ENCODE results near the gene RPAP3.
"Not testable (repeated sequence)": the region's sequence is repeated elsewhere in the genome, so short reads cannot be mapped to it uniquely, and the experiment has no call there.

The RPAP3 gene

GRCh38 chr12:47689215-47689614 lies 16.6 kb downstream of the RPAP3 start:
- no peak for DNase-seq (ENCODE audit: extremely low read depth in 1 of 2, low read depth in 1 of 2)

GRCh38 chr12:47687636-47688035 lies 18.2 kb downstream of the RPAP3 start:
- DNase-seq (ENCODE audit: extremely low read depth in 1 of 2, low read depth in 1 of 2): no peak

GRCh38 chr12:47686645-47687240 lies 19.1 kb downstream of the RPAP3 start:
- DNase-seq (ENCODE audit: extremely low read depth in 1 of 2, low read depth in 1 of 2): no peak

GRCh38 chr12:47679785-47680184 lies 26.0 kb downstream of the RPAP3 start:
- no peak for DNase-seq (ENCODE audit: extremely low read depth in 1 of 2, low read depth in 1 of 2)

- no peak for DNase-seq (ENCODE audit: extremely low read depth in 1 of 2, low read depth in 1 of 2)
Measured at GRCh38 chr12:47672068-47672467, 33.8 kb downstream of the RPAP3 start.

GRCh38 chr12:47667935-47668334 lies 37.9 kb downstream of the RPAP3 start:
- DNase-seq (ENCODE audit: extremely low read depth in 1 of 2, low read depth in 1 of 2): not testable (repeated sequence)

GRCh38 chr12:47652521-47653234 lies 53.2 kb downstream of the RPAP3 start:
- no peak for DNase-seq (ENCODE audit: extremely low read depth in 1 of 2, low read depth in 1 of 2)

- DNase-seq (ENCODE audit: extremely low read depth in 1 of 2, low read depth in 1 of 2): no peak
Measured at GRCh38 chr12:47651368-47652254, 54.2 kb downstream of the RPAP3 start.

GRCh38 chr12:47650469-47650868 lies 55.4 kb downstream of the RPAP3 start:
- no peak for DNase-seq (ENCODE audit: extremely low read depth in 1 of 2, low read depth in 1 of 2)

GRCh38 chr12:47649381-47649780 lies 56.4 kb downstream of the RPAP3 start:
- no peak for DNase-seq (ENCODE audit: extremely low read depth in 1 of 2, low read depth in 1 of 2)

- no peak for DNase-seq (ENCODE audit: extremely low read depth in 1 of 2, low read depth in 1 of 2)
Measured at GRCh38 chr12:47648056-47648579, 57.7 kb downstream of the RPAP3 start.

- not testable (repeated sequence) for DNase-seq (ENCODE audit: extremely low read depth in 1 of 2, low read depth in 1 of 2)
Measured at GRCh38 chr12:47642310-47642709, 63.5 kb downstream of the RPAP3 start.

GRCh38 chr12:47636908-47637780 lies 68.7 kb downstream of the RPAP3 start:
- peak in 1 of 2 donors; percentile 37 for DNase-seq (ENCODE audit: extremely low read depth in 1 of 2, low read depth in 1 of 2)

- DNase-seq (ENCODE audit: extremely low read depth in 1 of 2, low read depth in 1 of 2): not testable (repeated sequence)
Measured at GRCh38 chr12:47635770-47636169, 70.1 kb downstream of the RPAP3 start.

- DNase-seq (ENCODE audit: extremely low read depth in 1 of 2, low read depth in 1 of 2): no peak
Measured at GRCh38 chr12:47634127-47634526, 71.7 kb downstream of the RPAP3 start.

- no peak for DNase-seq (ENCODE audit: extremely low read depth in 1 of 2, low read depth in 1 of 2)
Measured at GRCh38 chr12:47621960-47622359, 83.9 kb downstream of the RPAP3 start.

GRCh38 chr12:47617476-47617875 lies 88.4 kb downstream of the RPAP3 start:
- DNase-seq (ENCODE audit: extremely low read depth in 1 of 2, low read depth in 1 of 2): no peak

GRCh38 chr12:47616440-47616839 lies 89.4 kb downstream of the RPAP3 start:
- DNase-seq (ENCODE audit: extremely low read depth in 1 of 2, low read depth in 1 of 2): no peak

- DNase-seq (ENCODE audit: extremely low read depth in 1 of 2, low read depth in 1 of 2): no peak
Measured at GRCh38 chr12:47615711-47616110, 90.1 kb downstream of the RPAP3 start.

- DNase-seq (ENCODE audit: extremely low read depth in 1 of 2, low read depth in 1 of 2): no peak
Measured at GRCh38 chr12:47614521-47614920, 91.3 kb downstream of the RPAP3 start.
